Activated naive CD4-positive, alpha-beta T cell treated with anti-CD3 and anti-CD28 coated beads for 36 hours (primary cell): ENCODE results near the gene TIAM2. TPM values are rescaled to one million over a fixed set of nuclear protein-coding genes. Genes with fewer than 3 reads are reported as not detected.

Experiments used
- CTCF ChIA-PET: fragments of 350-600 bp; sonication (Branson Sonifier 250); formaldehyde crosslinking; loops from one replicate; lab custom pipeline; 2021; ENCODE audit warnings: antibody characterized with exemption; lab: Charles Lee
- DNase-seq: peaks from one replicate; pipeline ENCODE4 v3.0.0-alpha.2; 2020
- H3K27ac Mint-ChIP-seq: one replicate; pipeline ENCODE4 v1.8.0; 2021; ENCODE audit warnings: mild to moderate bottlenecking, mixed read lengths
- H3K27me3 Mint-ChIP-seq: one replicate; pipeline ENCODE4 v1.8.0; 2021; ENCODE audit warnings: low read depth, mixed read lengths
- H3K36me3 Mint-ChIP-seq: one replicate; pipeline ENCODE4 v1.8.0; 2021; ENCODE audit warnings: low read depth, mixed read lengths
- H3K4me1 Mint-ChIP-seq: one replicate; pipeline ENCODE4 v1.8.0; 2021; ENCODE audit warnings: low read depth, mixed read lengths
- H3K4me3 Mint-ChIP-seq: one replicate; pipeline ENCODE4 v1.8.0; 2021; ENCODE audit warnings: mild to moderate bottlenecking, moderate library complexity, mixed read lengths
- H3K9me3 Mint-ChIP-seq: one replicate; pipeline ENCODE4 v1.8.0; 2021; ENCODE audit warnings: mixed read lengths
- intact Hi-C: fragments of 100-400 bp; cut with micrococcal nuclease; formaldehyde crosslinking; loops from one replicate; pipeline ENCODE4 v1.15.1; 2023
- total RNA-seq, 2 experiments: library from RNA; stranded (reverse); gene quantifications; one replicate each; pipeline ENCODE4 v1.2.3, GENCODE V29; 2021

The TIAM2 gene
- total RNA-seq, 2 experiments from 2014 or later, result 1.6 to 3.0 TPM

GRCh38 chr6:154996016-154996590 lies 988 bp downstream of the TIAM2 start:
- H3K4me3 Mint-ChIP-seq, result peak overlapping the region; percentile 39
- H3K27ac Mint-ChIP-seq, result no peak overlapping the region

GRCh38 chr6:154996841-154997311 lies 1.8 kb downstream of the TIAM2 start:
- no peak overlapping the region for H3K4me3 Mint-ChIP-seq
- DNase-seq, result no peak
- CTCF ChIA-PET, result interaction anchor here (1.4 kb wide), 1 partner anchor 69 kb away, joined by 4 read pairs; no protein-coding TSS in a partner anchor
- H3K36me3 Mint-ChIP-seq, result no peaks in the 10 kb centered on the region
- H3K27ac Mint-ChIP-seq, result no peak overlapping the region
- H3K9me3 Mint-ChIP-seq, result no peaks in the 10 kb centered on the region
- H3K4me1 Mint-ChIP-seq, result peaks cover 8% of the 10 kb centered on the region
- intact Hi-C loops, result no loop called here
- H3K27me3 Mint-ChIP-seq, result peaks cover 33% of the 10 kb centered on the region

More at GRCh38 chr6:154996016-154996590, 988 bp downstream of the TIAM2 start:
- Mint-ChIP-seq H3K27me3 (peaks cover 33% of the 10 kb centered on the region), H3K9me3 (no peaks in the 10 kb centered on the region), H3K36me3 (no peaks in the 10 kb centered on the region), H3K4me1 (peaks cover 8% of the 10 kb centered on the region)
- CTCF ChIA-PET, result no interaction called here
- no peak for DNase-seq
- intact Hi-C loops, result no loop called here

GRCh38 chr6:154998855-154999254 lies 3.7 kb downstream of the TIAM2 start:
- peaks cover 10% of the 10 kb centered on the region for H3K4me1 Mint-ChIP-seq
- intact Hi-C loops, result no loop called here
- DNase-seq, result no peak
- no peak overlapping the region for H3K27ac Mint-ChIP-seq
- no peaks in the 10 kb centered on the region for H3K9me3 Mint-ChIP-seq
- H3K27me3 Mint-ChIP-seq, result peaks cover 38% of the 10 kb centered on the region
- no peak overlapping the region for H3K4me3 Mint-ChIP-seq
- CTCF ChIA-PET, result interaction anchor here (1.2 kb wide), 1 partner anchor 175 kb away, joined by 3 read pairs; no protein-coding TSS in a partner anchor
- no peaks in the 10 kb centered on the region for H3K36me3 Mint-ChIP-seq

GRCh38 chr6:155001482-155001881 lies 6.4 kb downstream of the TIAM2 start:
- intact Hi-C loops, result no loop called here
- H3K27me3 Mint-ChIP-seq, result peaks cover 22% of the 10 kb centered on the region
- no peaks in the 10 kb centered on the region for H3K36me3 Mint-ChIP-seq
- no peak overlapping the region for H3K4me3 Mint-ChIP-seq
- CTCF ChIA-PET, result no interaction called here
- no peaks in the 10 kb centered on the region for H3K9me3 Mint-ChIP-seq
- peaks cover 4% of the 10 kb centered on the region for H3K4me1 Mint-ChIP-seq
- H3K27ac Mint-ChIP-seq, result no peak overlapping the region
- DNase-seq, result no peak

- DNase-seq, result no peak
- peaks cover 18% of the 10 kb centered on the region for H3K27me3 Mint-ChIP-seq
- CTCF ChIA-PET, result no interaction called here
- no peak overlapping the region for H3K4me3 Mint-ChIP-seq
- no peak overlapping the region for H3K27ac Mint-ChIP-seq
- peaks cover 3% of the 10 kb centered on the region for H3K4me1 Mint-ChIP-seq
- intact Hi-C loops, result no loop called here
- no peaks in the 10 kb centered on the region for H3K9me3 Mint-ChIP-seq
- H3K36me3 Mint-ChIP-seq, result no peaks in the 10 kb centered on the region
These were observed 6.8 kb downstream of the TIAM2 start for GRCh38 chr6:155001934-155002333.

GRCh38 chr6:155003476-155003875 lies 8.4 kb downstream of the TIAM2 start:
- Mint-ChIP-seq H3K27ac (no peak overlapping the region), H3K9me3 (no peaks in the 10 kb centered on the region), H3K36me3 (no peaks in the 10 kb centered on the region), H3K4me1 (peaks cover 2% of the 10 kb centered on the region), H3K4me3 (no peak overlapping the region), H3K27me3 (peaks cover 10% of the 10 kb centered on the region)
- CTCF ChIA-PET, result no interaction called here
- intact Hi-C loops, result no loop called here
- no peak for DNase-seq

GRCh38 chr6:155004017-155004416 lies 8.9 kb downstream of the TIAM2 start:
- H3K27ac Mint-ChIP-seq, result no peak overlapping the region
- H3K9me3 Mint-ChIP-seq, result no peaks in the 10 kb centered on the region
- H3K36me3 Mint-ChIP-seq, result no peaks in the 10 kb centered on the region
- H3K27me3 Mint-ChIP-seq, result peaks cover 7% of the 10 kb centered on the region
- H3K4me1 Mint-ChIP-seq, result peaks cover 2% of the 10 kb centered on the region
- DNase-seq, result no peak
- CTCF ChIA-PET, result interaction anchor here (1.1 kb wide), 1 partner anchor 76 kb away, joined by 5 read pairs; no protein-coding TSS in a partner anchor
- intact Hi-C loops, result no loop called here
- H3K4me3 Mint-ChIP-seq, result no peak overlapping the region

GRCh38 chr6:155004576-155005372 lies 9.7 kb downstream of the TIAM2 start:
- H3K9me3 Mint-ChIP-seq, result no peaks in the 10 kb centered on the region
- intact Hi-C loops, result no loop called here
- CTCF ChIA-PET, result interaction anchor here (1.1 kb wide), 1 partner anchor 77 kb away, joined by 5 read pairs; no protein-coding TSS in a partner anchor
- no peaks in the 10 kb centered on the region for H3K36me3 Mint-ChIP-seq
- no peak for DNase-seq
- H3K4me3 Mint-ChIP-seq, result no peak overlapping the region
- H3K27me3 Mint-ChIP-seq, result peaks cover 7% of the 10 kb centered on the region
- H3K4me1 Mint-ChIP-seq, result peaks cover 2% of the 10 kb centered on the region
- H3K27ac Mint-ChIP-seq, result no peak overlapping the region

GRCh38 chr6:155008625-155009024 lies 13.5 kb downstream of the TIAM2 start:
- H3K27ac Mint-ChIP-seq, result no peak overlapping the region
- H3K27me3 Mint-ChIP-seq, result no peaks in the 10 kb centered on the region
- H3K36me3 Mint-ChIP-seq, result no peaks in the 10 kb centered on the region
- H3K9me3 Mint-ChIP-seq, result no peaks in the 10 kb centered on the region
- intact Hi-C loops, result no loop called here
- no peaks in the 10 kb centered on the region for H3K4me1 Mint-ChIP-seq
- CTCF ChIA-PET, result no interaction called here
- no peak for DNase-seq
- no peak overlapping the region for H3K4me3 Mint-ChIP-seq

GRCh38 chr6:155010940-155011339 lies 15.8 kb downstream of the TIAM2 start:
- H3K4me3 Mint-ChIP-seq, result no peak overlapping the region
- no peaks in the 10 kb centered on the region for H3K36me3 Mint-ChIP-seq
- intact Hi-C loops, result no loop called here
- DNase-seq, result no peak
- H3K27ac Mint-ChIP-seq, result no peak overlapping the region
- CTCF ChIA-PET, result no interaction called here
- H3K4me1 Mint-ChIP-seq, result no peaks in the 10 kb centered on the region
- no peaks in the 10 kb centered on the region for H3K9me3 Mint-ChIP-seq
- peaks cover 3% of the 10 kb centered on the region for H3K27me3 Mint-ChIP-seq

- CTCF ChIA-PET, result no interaction called here
- no peak overlapping the region for H3K4me3 Mint-ChIP-seq
- no peak overlapping the region for H3K27ac Mint-ChIP-seq
- H3K4me1 Mint-ChIP-seq, result no peaks in the 10 kb centered on the region
- H3K27me3 Mint-ChIP-seq, result peaks cover 3% of the 10 kb centered on the region
- H3K36me3 Mint-ChIP-seq, result no peaks in the 10 kb centered on the region
- intact Hi-C loops, result no loop called here
- H3K9me3 Mint-ChIP-seq, result no peaks in the 10 kb centered on the region
- no peak for DNase-seq
These were observed 16.7 kb downstream of the TIAM2 start for GRCh38 chr6:155011809-155012291.

GRCh38 chr6:155013457-155013876 lies 18.4 kb downstream of the TIAM2 start:
- H3K4me1 Mint-ChIP-seq, result no peaks in the 10 kb centered on the region
- H3K36me3 Mint-ChIP-seq, result no peaks in the 10 kb centered on the region
- peaks cover 3% of the 10 kb centered on the region for H3K27me3 Mint-ChIP-seq
- no peak overlapping the region for H3K27ac Mint-ChIP-seq
- H3K9me3 Mint-ChIP-seq, result no peaks in the 10 kb centered on the region
- CTCF ChIA-PET, result no interaction called here
- DNase-seq, result no peak
- intact Hi-C loops, result no loop called here
- no peak overlapping the region for H3K4me3 Mint-ChIP-seq
